GM21723 (cell line): ENCODE measurements around the gene RNF13.

Experiments used
- ATAC-seq: cut with Tn5 transposase; IDR thresholded peaks from one replicate; pipeline ENCODE4 v1.9.1; 2021; ENCODE audit warnings: mild to moderate bottlenecking, moderate library complexity; ENCODE audit not compliant: unreplicated experiment

RNF13 gene

DNA sequence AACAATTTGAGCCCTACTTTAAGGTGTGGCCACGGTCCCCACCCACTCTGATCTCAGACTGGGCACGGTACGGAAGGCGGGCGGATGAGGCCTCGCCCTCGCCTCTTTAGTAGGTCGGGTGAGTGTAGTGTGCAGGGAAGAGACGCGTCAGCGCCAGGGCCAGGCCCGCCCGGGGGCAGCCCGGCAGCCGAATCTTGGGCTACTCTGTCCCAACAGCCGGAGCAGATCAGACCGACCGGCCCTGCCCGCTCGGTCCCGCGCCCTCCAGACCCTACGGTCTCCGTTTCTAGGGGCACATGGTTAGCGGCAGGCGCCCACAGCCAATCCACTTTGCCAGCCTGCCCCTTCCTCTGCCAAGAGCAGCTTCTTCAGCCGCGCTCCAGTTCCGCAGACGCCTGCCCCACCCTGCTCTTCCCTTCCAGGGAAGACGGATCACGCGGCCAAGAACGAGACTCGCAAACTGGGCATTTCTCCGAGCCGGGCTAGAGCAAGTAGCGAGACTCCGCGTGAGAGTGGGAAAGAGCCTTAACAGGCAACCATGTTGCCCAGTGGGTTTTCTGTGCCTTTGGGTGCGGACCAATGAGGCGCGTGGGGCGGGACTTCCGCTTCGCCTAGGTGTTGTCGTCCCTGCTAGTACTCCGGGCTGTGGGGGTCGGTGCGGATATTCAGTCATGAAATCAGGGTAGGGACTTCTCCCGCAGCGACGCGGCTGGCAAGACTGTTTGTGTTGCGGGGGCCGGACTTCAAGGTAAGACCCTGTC is at the start of gene RNF13:
Gene RNF13 (plus strand): TSS at position 610 of the 761 bp plus-strand sequence. CDS start 32,812 bp downstream, outside the sequence.
- peak; percentile 94 for ATAC-seq

DNA sequence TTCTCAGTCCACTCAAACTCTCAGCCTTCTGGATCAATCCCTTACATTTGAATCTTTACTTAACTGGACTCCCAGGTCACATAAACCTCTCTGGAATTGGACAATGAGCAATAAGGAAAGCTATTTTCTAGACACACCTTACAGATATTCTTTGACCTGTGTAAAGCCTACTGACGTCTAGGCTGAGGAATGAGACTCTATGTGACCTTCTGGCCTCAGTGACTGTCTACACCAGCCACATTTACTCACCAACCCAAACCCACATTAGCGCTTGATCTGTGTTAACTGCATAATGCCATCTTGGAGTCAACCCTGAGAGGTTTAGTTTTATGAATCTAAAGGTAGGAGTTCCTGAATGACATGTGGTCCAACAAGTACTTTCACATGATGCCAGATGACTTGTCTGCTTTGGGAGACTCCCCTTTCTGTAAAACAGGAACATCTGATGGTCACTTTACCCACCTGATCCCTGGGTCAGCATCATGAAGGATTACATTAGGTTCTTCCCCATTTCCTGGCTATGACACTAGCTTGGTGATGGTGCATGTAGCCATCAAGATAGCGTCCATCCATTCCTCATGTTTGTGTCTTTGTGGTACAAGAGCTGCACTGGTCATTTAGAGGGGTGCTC is 49.3 kb upstream of the RNF13 start:
- no peak for ATAC-seq

GRCh38 chr3:149764302-149764701 is 48.7 kb upstream of the RNF13 start:
- no peak for ATAC-seq

DNA sequence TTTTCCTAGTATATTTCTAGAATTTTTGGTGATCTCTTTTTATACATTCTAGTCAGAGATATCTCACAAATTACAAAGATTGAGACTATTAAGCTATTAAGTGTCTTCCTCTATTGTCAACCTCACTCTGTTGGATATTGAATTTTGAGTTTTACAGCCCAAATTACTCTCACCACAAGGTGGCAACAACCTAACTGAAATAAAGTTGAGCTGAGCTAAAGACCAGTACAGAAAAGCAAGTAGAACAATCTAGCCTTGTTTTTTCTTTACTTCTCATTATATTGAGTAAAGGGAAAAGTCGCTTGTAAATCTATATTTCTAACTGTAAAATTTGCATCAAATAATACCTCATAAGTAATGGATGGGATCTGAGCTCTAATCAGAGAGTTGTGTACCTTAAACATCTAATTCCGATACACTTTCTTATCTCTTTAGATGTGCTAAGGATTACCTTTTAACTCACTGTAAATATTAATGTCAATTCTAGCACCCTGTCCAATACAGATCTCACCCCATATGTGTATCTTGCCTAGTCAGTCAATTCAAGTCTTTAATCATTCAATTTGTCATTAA is 47.2 kb upstream of the RNF13 start:
- no peak for ATAC-seq

DNA sequence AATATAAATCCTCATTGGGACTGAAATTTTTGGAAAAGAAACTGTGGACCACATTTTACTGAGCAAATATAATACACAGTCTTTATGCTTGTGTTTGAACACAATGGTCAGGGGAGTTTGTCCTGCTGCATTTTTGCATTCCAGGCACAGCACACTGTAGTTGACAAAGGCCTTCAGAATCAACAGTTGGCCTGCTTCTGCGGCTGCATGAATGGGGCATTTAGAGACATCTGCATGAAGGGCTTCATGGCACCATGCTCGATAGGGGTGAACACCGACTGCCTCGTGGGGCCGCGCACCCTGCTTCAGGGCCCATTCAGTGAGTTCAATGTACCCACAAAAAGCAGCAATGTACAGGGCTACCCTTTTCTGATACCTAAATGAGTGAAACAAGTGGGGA is 45.3 kb upstream of the RNF13 start:
- no peak for ATAC-seq

- no peak for ATAC-seq
Measured at GRCh38 chr3:149768704-149769103, 44.3 kb upstream of the RNF13 start.

DNA sequence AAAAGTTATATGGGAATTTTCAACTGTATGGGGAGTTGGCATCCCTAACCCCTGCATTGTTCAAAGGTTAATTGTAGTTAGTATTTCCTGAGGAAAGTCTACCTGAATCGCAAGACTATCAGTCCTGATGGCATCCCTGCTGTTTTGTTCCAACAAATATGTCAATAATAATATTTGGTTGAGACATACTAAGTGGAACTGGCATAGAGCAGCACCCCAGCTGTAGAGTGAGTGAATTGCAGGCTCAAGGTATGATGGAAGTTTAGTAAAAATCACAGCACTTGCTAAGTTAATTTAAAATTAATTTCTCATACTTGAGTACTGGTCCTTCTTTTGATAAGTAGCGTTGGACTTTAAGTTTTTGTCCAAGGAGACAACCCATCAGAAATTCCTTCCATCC is 42.8 kb upstream of the RNF13 start:
- ATAC-seq, result no peak

DNA sequence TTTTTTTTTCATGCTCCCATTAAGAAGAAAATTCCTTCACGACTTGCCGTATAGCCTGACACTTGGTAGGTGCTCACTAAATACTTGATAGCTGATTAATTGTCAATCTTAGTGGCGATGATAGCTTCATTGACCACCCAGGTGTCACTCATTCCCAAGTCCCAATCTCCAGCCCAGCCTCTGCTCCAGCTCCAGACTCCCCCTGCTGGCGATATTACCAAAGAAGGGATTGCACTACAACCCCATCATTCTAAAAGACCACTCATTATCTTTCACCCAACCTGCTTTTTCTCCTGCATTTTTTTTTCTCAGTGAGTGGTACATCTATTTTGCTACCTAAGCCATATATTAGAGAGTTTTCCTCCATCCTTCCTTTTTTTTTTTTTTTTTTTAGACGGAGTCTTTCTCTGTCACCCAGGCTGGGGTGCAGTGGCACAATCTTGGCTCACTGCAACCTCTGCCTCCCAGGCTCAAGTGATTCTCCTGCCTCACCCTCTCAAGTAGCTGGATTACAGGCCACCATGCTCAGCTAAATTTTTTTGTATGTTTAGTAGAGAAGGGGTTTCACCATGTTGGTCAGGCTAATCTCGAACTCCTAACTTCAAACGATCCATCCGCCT is 41.3 kb upstream of the RNF13 start:
- no peak for ATAC-seq

DNA sequence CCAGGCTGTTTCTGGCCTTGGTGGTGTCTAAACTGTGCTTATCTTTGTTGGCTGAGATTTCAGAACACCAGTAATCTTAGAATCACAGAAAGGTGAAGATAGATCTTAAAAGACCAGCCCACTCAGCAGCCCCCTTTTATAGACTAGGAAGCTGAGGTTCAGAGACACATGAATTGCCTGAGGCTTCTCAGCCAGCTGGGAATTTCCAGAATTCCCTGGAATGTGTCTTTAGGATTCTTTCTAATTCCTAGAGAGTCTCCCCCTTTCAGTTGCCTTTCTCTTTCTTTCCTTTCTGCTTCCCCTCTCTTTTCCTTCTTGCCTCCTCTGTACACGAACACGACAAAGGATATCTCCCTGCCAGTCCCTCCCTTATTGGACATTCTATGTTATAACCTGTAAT is 40.2 kb upstream of the RNF13 start:
- ATAC-seq, result no peak

- no peak for ATAC-seq
Measured at GRCh38 chr3:149776170-149776569, 36.8 kb upstream of the RNF13 start.

DNA sequence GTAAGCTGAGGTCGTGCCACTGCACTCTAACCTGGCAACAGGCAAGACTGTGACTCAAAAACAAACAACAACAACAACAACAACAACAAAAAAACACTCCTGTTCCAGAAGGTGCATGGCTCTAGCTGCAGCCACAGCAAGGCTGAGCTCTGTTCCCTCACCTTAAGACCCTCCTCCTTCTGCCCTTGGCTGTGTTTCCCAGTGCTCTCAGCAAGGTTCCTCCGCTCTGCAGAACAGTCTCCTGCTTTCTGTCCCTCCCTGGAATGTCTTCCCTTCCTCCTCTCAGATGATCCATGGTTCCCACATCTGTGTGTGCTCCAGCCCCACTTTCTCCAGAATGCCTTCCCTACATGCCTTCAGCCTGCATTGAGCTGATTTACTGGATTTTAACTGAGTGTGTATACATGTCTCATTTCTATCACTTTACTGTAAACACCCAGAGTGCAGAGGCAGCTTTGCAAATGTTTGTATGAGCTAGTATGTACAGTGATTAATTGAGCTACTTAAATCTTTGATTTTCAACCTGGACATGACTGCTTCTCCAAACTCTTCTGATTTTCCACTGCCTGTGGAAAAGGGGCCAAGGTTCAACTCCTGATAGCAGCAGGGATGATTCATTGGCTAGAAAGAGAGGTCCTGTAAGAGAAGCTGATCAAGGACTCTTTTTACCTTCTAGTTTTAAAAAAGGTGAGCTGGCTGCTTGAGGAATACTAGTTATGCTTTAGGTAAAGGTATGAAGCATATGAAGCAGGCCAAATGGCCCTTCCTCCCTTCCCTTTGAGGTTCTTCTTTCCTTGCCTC is 35.4 kb upstream of the RNF13 start:
- no peak for ATAC-seq

DNA sequence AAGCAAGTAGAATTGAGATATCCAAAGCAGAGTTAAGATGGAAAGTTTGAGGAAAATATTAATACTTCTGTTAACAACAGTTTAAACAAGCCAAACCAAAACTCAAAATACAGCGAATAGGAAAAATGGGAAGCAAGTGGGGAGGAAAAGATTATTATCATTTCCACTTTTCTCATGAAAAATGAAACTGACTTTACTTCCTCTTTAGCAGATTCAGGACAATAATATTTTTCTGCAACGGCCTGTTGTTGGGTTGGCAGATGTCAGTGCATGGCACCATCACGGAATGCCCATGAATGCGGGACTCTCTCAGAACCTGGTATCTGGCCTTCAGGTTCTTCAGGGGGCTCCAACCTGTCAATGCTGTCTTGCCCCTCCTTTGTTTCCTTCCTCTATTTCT is 31.8 kb upstream of the RNF13 start:
- no peak for ATAC-seq

- no peak for ATAC-seq
Measured at GRCh38 chr3:149781741-149782140, 31.3 kb upstream of the RNF13 start.

GRCh38 chr3:149783576-149783975 is 29.4 kb upstream of the RNF13 start:
- ATAC-seq, result no peak

GRCh38 chr3:149784064-149784704 is 28.8 kb upstream of the RNF13 start:
- ATAC-seq, result no peak

DNA sequence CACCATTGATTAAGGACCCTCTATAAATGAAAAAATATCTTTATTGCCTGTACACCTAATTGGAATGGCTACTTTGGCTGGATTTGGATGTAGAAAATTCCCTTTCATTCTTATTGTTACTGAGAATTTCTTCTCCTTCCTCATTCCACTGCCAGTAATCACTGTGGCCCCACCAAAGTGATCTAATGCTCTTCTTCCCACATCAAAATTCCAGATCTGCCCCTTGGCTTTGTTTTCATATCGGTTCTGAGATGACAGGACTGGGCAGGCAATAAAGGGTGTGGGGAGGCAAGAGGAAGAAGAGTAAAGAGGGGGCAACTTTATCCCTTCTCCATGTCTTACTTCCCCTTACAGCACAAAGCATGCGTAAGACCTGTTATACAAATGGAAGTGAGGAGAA is 22.7 kb upstream of the RNF13 start:
- ATAC-seq, result no peak

GRCh38 chr3:149790698-149791097 is 22.3 kb upstream of the RNF13 start:
- ATAC-seq, result no peak

GRCh38 chr3:149792452-149793270 is 20.4 kb upstream of the RNF13 start, which contains the start of gene ANKUB1:
ANKUB1 (minus strand) TSS chr3:149792554; CDS start chr3:149792366, 188 bp downstream.
- no peak for ATAC-seq

GRCh38 chr3:149796026-149796425 is 17.0 kb upstream of the RNF13 start:
- ATAC-seq, result no peak

DNA sequence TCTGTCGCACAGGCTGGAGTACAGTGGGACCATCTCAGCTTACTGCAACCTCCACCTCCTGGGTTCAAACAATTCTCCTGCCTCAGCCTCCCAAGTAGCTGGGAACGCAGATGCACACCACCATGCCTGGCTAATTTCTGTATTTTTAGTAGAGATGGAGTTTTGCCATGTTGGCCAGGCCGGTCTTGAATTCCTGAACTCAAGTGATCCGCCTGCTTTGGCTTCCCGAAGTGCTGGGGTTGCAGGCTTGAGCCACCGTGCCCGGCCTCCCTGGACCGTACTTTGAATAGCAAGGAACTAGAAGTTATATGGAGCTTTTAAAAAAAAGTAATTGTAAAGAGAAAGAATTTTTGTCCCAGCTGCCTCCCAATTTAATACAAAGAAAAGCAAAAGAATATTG is 12.3 kb upstream of the RNF13 start:
- no peak for ATAC-seq
